H1 (cell line): ENCODE measurements around the gene KIAA0513.

ENCODE experiments used
- BACH1 ChIP-seq: IDR thresholded peaks from 2 replicates; pipeline ENCODE4 v1.6.1; 2012; ENCODE audit warnings: low read length, improper control_type of control experiment
- CREB1 ChIP-seq: IDR thresholded peaks from 2 replicates; pipeline ENCODE4 v1.6.1; 2012; ENCODE audit warnings: inconsistent platforms
- CTCF ChIP-seq, 3 experiments: IDR thresholded peaks; 1 replicate in 2 of 3; 2 replicates in 1 of 3; pipeline versions ENCODE4 v1.5.1 to v1.6.1; 2011; ENCODE audit warnings: low read length in 3 of 3, mild to moderate bottlenecking in 3 of 3, inconsistent platforms in 2 of 3, low read depth in 1 of 3, moderate library complexity in 1 of 3; ENCODE audit not compliant: insufficient read depth in 1 of 3; ENCODE audit errors: control extremely low read depth in 1 of 3
- HDAC6 ChIP-seq: IDR thresholded peaks from one replicate; pipeline ENCODE4 v1.7.1; 2012; ENCODE audit warnings: low read depth, mild to moderate bottlenecking, inconsistent platforms, low read length, moderate library complexity
- POLR2A ChIP-seq, 2 experiments: IDR thresholded peaks; 1 replicate in 1 of 2; 2 replicates in 1 of 2; pipeline ENCODE4 v1.6.1; 2011; ENCODE audit warnings: low read depth in 2 of 2, low read length in 2 of 2, mild to moderate bottlenecking in 2 of 2; ENCODE audit errors: control extremely low read depth in 1 of 2

- TF ChIP-seq HDAC6 (no peak), CREB1 (no peak), CTCF (IDR thresholded peaks at IDR 0.05; ENCODE audit: control extremely low read depth in 1 of 3, insufficient read depth in 1 of 3, low read depth in 1 of 3, low read length in 3 of 3) (no peak), POLR2A (IDR thresholded peaks at IDR 0.05; ENCODE audit: control extremely low read depth in 1 of 2, low read depth in 2 of 2, low read length in 2 of 2) (no peak), BACH1 (no peak)
Measured at GRCh38 chr16:85133290-85133599, 105.7 kb downstream of the KIAA0513 start.
